GM19452 (cell line): ENCODE measurements around the gene CDT1.

ENCODE experiments used
- ATAC-seq: cut with Tn5 transposase; IDR thresholded peaks from one replicate; pipeline ENCODE4 v1.9.1; 2021; ENCODE audit not compliant: unreplicated experiment

The CDT1 gene

DNA sequence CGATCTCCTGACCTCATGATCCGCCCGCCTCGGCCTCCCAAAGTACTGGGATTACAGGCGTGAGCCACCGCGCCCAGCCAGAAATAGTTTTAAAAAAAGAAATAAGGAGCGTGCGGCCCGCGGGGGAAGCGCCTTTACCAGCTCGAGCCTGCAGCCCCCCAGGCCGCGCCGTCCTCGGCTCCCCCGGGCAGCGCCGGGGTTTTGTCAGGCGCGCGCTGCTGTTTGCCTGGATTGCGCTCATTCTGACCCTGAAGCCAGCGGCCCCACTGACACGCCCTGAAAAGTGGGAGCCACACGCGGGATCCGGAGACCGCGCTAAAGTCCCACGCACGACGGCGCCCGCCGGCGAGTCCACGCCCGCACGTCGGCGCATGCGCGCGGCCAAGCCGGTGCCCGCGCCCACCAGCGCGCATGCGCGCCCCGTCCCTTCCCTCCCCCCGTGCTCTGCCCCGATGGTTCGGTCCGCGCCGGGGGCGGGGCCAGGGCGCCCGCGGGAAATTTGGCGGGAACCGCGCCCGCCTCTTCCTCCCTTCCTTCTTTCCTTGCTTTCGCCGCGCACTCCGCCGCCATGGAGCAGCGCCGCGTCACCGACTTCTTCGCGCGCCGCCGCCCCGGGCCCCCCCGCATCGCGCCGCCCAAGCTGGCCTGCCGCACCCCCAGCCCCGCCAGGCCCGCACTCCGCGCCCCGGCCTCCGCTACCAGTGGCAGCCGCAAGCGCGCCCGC lies at the start of gene CDT1:
Gene CDT1, plus strand, starts transcription at position 526 of the 724 bp plus-strand sequence. Its CDS starts 43 bp downstream, at position 569.
- peak; percentile 60 for ATAC-seq

DNA sequence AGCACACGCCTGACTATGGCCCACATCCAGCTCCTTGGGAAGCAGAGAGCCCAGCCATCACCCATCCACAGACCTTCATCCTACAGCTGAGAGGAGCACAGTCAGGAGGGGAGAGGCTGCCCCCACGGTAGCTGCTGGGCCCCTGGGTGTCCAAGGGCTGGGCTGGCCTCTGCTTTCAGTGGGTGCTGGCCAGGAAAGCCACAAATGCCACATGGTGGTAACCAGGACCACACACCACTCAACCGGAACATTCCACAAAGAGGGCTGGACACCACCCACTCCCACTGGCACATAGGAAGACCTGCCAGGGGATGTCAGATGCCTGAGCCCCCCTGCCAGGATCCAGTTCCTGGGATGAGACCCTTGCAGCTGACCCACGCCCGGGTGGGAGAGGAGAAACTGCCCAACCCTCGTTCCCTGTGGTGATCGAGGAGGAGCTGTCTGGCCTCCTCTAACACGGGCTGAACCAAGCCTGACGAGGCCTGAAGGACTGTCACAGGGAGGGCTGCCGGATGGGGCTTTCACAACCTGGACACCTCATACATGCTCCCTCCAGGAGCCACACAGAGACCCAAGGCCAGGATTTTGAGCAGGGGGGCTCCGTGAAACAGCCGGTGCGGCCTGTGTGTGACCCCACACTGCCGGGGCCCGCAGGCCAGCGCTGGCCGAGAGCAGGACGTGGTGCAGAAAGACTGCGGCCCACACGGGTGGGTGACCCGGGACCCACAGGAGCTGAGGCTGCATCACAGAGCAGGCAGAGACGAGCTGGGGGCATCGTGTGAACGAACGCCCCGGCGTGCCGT lies 49.3 kb upstream of the CDT1 start:
- ATAC-seq = no peak

DNA sequence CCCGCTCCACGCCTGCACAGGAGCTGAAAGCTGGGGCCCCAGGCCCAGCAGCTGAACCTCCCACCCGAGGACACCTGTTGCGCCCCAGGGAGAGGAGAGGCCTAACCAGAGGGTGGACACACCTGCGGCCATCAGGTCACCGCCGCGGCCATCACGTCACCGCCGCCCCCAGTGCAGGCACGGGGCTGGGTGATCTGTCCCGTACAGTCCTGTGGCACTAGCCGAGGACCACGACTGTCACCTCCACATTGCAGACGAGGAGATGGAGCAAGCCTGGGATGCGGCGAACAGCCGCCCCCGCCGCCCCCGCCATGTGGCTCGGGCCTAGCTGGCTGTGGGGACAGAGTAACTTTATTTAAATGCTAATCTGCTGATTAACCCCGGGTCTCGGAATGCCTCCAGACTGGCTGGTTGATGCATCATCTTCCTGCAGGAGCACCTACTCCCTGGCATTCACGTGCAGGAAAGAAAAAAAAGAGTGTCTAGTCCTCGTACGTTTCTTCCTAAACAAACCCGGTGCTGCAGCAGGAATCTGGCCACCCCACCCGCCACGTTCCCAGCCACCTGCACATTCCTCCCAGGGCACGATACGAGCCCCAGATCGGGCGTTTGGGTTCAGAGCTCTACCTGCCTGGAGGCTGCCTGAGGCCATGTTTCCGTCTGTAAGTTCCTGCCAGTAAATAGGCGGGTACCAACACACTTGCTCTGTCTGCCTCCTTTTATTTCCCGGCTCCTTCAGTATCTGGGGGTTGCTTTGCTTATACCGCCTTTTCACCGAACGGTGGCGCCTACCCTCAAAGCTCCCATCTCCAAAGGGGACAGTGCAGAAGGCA lies 48.5 kb upstream of the CDT1 start:
- ATAC-seq = no peak

DNA sequence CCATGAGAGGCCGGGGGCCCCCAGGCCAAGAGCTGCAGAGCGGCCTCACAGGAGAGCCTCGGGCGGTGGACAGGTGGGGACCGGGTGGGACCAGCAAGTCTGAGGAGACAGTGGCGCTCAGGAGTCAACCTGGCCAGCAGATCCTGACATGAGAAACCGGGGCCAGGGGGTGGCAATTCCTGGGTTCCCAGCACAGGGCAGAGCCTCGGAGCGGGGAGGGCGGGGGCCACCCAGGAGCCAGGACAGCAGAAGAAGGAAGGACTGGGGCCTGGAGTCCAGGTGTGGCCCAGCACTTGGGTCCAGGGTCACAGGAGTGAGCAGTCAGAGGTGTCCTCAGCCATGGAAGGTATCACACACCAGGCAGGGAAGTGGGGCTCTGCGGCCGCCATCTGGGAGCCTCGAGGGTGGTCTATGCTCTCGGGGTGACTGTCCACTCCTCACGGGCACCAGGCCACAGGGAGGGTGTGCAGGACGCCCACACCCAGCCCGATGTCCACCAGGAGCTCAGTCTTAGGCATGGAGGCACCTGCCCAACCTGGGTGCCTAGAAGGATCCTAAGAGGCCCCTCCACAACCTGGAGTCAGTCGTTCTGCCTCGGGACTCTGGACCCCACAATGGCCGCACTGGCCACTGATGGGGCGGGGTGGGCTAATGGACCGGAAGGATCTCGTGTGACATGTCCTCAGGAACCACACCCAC lies 47.7 kb upstream of the CDT1 start:
- no peak for ATAC-seq

DNA sequence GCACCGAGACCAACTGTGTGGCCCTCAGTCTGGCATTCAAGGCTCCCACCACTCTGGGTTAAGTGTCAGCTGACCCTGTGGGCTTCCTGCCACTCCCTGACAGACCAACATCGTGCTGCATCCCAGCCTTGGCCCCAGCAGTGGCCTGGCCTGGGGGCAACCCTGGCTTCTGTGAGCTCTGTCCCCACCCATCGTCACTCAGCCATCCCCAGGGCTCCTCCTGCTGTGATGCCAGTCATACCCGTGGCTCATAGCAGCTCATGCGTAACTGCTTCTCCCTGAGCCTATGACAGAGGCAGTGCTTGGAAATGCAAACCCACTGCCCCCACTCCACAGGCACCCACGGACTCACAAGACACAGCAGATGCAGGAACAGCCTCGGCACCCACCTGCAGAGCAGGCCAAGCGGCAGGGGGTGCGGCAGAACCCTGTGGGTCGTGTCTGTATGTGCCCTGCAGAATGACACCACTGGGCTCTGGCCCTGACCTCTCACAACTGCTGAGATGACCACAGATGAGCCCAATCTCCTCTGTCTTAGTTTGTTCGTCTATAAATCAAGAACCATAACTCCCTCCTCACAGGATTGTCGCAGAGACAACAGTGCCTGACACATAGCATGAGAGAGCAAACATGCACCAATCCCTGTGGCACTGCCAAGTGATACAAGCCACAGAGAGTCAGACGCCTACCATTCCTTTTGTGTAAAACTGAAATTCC lies 45.2 kb upstream of the CDT1 start:
- ATAC-seq = no peak

DNA sequence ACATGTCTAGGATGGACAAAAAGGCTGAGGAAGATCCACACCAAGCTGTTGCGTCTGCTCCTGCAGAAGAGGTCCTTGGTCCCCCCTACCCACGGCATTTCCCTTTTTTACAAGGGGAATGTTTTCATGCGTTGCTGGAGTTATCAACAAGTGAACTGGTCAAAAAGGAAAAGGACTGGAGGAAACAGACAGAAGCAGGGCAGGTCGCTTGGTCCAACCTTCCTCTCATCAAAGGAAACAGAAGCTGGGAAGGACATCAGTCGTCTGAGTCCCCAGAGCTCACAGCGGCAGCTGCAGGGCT lies 44.7 kb upstream of the CDT1 start:
- no peak for ATAC-seq

DNA sequence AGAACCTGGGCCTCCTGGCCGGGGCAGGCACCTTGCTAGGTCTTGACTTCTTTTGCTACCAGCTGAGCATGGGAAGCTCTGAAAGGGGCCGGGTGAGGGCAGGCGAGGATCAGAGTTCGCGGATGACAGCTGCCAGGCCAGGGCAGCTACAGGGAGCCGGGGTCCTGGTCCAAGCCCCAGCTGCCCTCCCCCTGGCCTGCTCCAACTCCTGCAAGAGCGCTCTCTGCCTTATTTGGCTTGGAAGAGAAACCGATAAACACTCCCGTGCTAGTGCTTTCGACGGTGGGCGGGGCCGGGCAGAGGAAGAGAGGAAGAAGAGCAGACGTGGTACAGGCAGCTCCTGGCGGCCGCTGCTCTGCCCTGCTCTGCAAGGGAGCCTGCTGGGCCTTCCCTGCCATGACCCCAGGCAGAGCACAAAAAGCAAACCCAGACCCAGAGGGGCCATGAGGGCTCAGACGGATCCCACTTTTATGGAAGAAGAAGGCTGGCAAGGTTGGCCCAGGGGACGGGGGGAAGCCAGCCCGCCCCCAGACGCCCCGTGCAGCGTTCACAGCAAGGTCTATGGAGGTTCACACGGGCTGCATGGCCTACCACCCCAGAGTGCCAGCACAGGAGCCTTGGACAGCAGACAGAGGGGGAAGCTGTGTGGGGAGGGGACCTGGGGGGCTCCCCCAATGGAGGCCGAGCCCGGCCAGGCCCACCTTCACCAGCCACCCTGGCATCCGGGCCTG lies 44.2 kb upstream of the CDT1 start:
- no peak for ATAC-seq

DNA sequence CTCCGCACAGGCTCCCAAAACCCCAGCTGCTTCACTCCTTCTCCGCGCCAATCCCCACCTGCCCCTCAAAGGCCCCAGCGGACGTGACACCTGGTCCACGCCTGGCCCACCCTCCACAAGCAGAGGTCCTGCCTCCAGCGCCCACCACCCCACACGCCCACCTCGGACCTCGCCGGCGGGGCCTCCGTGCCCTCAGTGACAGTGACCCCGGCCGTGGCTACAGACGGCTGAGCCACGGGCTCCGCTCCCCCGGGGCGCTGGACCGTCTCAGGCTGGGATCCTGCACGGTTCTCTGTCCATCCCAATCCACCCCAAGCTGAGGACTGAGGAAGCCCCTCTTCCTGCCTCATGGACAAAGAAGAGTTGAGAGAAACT lies 43.6 kb upstream of the CDT1 start:
- ATAC-seq = no peak

DNA sequence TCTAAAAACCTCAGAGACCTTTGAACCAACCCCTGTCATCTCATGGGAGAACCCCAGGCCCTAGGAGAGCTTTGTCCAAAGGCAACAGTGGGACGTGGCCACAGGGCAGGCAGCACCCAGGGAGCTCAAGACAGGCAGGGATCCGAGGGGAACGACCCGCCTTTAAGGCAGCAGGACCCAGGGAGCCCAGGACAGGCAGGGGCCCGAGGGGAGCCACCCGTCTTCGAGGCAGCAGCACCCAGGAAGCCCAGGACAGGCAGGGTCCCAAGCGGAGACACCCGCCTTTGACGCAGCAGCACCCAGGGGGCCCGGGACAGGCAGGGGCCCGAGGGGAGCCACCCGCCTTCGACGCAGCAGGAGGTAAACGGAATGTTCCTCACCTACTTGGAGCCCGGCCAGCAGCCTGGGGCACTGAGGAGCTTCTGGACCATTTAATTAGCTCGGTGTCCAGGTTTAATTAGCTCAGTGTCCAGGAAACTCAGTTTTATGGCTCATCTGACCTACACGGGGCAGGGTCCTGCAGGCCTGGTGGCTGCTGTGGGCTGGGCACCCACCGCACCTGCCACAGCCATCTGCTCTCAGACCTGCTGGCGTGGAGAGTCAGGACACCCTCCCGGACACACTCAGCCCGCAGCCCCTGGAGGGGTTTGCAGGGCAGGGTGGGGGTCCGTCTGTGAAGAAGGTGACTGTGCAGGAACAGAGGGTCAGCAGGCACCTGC lies 43.0 kb upstream of the CDT1 start:
- no peak for ATAC-seq

DNA sequence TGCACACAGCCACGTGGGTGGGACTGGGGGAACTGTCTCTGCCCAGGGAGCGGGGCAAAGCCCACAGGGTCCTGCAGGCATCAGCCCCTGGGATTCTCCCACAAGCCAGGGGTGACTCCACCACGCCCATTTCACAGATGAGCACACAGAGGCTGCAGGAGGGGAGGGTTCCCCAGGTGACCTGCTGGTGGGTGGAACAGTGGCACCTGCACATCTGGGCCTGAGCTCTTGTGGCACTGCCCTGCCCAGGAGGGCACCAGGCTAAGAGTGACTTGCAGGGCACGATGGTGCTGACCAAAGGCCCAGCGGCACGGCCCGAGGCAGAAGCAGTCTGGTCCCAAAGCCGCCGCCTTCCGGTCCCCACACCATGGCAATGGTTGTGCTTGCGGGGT lies 42.5 kb upstream of the CDT1 start:
- no peak for ATAC-seq

DNA sequence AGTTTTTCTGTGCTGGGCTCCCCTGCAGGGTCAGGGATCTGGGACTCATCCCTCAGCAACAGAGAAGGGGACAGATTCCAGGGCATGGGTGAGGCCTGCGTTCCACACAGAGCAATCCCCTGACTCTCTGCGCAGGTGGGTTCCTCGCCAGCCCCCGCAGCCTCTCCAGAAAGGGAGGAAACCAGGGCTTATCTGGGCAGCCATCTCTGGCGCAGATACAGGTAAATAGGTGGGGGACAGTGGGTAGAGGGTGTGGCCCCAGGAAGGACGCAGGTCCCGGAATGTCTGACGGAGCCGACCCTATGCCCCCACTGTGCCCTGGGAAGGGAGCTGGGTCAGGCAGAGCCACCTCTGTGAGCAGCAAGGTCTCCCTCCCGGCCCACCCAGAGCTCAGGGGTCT lies 41.8 kb upstream of the CDT1 start:
- ATAC-seq = no peak

DNA sequence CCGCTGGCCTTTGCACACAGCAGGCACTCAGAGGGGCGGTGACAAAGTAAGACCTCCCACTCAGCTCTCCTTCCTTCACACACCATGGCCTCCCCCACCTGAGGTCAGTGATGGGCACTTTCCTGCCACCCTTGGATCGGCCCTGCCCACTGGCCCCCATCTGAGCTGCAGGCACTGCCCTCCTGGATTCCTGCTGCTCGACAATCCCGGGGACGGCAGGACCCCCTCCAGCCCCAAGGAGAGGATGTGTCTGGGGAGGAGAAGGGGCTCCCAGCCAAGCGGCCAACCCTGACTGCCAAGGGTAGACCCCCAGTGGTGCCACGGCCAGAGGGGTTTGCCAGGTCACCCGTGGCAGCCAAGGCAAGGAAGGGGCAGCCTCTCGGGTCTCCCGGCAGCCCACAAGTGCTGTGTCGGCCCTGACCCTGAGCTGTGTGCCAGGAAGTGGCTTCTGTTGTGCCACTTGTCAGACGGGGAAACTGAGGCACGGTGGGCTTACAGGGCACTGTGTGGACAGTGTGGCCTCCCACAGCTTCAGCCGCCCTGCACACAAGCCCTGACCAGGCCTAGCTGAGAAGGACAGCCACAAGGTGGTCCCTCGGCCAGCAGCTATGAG lies 41.2 kb upstream of the CDT1 start:
- ATAC-seq = no peak

DNA sequence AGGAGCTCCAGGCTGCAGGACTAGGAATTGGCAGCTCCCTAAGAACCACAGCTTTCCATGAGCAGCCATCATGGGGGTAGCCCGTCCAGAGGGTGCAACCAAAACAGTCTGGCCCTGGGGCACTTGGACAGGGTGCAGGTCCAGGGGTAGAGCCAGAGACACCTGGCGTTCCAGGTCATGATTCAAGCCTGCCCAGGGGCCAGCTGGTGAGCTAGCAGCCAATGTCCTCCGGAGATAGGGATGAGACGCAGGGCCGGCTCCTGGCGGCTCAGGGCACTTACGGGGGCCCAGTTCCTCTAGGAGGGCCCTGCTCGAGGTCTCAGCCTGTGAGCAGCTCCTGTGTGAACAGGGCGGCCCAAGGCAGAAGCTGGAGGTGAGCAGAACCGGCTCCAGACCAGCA lies 40.6 kb upstream of the CDT1 start:
- ATAC-seq = no peak

DNA sequence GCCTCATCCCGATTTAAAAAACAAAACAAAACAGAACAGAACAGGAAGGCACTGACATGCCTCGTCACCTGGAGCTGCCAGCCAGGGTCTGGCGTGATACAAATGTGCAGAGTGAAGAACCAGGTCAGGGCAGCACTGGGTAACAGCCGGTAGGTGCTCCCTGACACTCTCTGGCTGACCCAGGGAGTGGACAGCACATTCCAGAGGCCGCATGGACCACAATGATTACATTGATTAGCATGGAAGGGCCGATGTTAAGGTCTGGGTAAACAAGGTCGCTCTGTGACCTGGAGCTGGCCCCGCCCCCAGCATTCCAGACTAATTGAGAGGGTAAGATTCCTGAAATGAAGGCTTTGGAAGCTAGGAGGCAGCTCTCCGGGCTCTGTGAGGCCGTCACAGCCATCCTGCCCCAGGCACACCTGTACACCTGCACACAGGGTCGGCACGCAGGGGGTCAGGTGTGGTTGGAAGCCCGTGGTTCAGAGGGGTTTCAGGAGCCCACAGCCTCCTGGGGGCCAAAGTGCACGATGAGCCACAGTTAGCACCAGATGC lies 40.0 kb upstream of the CDT1 start:
- ATAC-seq = no peak

DNA sequence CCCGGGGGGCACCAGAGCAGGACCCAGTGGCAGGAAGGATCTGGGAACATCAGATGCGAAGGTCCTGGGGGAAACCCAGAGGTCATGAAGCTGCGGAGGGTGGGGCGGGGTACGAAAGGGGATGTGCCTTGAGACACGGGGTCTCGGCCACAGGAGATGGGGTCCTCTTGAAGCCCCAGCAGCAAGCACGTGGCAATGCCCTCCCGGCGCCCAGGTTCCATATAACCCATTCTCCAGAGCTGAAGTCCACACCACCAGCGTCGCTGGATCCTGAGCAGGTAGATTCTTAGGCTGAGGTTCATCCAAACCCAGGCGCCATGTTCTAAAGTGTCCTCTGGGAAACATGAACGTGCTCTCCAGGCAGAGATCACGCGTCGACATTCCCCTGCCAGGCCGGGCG lies 39.5 kb upstream of the CDT1 start:
- no peak for ATAC-seq

DNA sequence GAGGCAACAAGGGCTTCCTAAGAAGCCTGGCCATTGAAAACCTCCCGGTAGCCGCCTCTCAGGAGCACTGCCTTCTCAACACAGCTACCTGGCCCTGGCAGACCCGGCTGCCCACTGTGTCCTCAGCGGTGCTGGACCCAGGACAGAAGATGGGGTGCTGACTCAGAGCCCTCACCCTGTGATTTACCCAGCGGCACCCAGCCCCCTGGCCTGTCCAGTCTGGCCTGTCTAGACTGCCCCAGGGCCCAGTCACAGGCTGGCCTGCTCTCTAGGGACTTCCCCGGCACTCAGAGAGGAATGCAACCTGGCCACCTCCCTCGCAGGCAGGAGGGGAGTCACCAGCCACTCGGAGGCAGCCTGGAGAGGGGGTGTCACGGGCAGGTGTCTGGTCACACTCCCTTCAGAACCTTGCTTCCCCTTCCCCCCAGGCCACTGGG lies 38.7 kb upstream of the CDT1 start:
- ATAC-seq = no peak

DNA sequence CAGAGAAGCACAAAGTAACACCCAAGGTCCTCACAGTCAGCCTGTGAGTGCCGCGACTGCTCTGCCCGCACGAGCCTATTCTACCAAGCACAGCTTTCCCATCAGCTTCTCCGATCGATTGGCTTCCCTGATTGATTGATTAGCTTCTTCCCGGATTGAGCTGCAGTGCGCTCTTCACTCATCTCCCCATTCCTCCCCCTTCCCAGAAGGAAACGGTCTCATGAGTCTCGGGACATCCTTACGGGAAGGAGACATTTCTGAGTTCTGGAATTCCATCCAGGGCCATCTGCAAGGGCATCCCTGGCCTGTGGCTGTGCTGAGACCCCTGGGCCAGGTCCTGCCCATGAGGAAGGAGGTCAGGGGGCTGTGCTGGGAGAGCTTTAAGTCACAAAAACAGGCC lies 36.6 kb upstream of the CDT1 start:
- ATAC-seq = no peak

DNA sequence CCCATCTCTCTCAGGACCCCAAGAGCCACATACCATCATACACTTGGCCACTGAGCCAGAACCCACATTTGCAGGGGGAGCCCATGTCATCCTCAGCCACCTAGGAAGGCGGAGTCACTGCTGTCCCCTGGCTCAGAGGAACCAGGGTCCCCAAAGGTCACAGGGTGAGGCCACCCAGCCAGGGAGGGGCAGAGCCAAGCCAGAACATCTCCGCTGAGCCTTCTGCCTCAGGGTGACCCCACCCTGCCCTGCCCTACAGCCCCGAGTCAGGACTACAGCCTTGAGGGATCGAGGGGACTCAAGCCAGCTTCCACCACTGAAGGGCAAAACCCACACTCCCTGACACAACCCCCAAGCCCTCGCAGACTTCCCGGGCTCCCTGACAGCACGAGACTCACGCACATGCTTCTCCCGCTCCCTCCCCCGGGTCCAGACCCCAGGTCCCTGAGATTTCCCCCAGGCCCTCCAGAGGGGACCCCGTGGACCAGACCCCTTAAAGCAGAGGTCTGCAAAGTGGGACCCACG lies 36.0 kb upstream of the CDT1 start:
- no peak for ATAC-seq
